Measurements from ENCODE around the gene HSD17B7.

HSD17B7 gene

DNA sequence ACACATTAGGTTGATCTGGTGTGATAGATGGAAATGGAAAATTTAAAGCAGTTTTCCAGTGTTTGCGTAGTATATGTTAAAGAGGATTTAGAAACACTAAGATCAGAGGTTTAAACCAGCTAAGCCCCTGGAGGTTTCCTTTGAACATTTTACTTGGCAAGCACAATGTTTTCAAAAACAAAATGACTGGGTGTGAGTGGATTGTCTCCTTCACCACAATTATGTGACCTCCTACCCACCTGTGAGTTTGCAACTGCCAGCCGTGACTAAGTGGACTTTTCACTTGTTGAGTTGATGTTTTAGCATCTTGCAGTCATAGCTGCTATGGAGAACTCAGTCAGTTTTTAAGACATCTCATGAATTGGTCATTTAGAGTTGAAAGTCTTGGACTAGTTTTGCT lies 65.8 kb downstream of the HSD17B7 start:
- DNase-seq (ENCODE audit: low read depth in 2 of 2, low spot score in 1 of 2), result no peak

DNA sequence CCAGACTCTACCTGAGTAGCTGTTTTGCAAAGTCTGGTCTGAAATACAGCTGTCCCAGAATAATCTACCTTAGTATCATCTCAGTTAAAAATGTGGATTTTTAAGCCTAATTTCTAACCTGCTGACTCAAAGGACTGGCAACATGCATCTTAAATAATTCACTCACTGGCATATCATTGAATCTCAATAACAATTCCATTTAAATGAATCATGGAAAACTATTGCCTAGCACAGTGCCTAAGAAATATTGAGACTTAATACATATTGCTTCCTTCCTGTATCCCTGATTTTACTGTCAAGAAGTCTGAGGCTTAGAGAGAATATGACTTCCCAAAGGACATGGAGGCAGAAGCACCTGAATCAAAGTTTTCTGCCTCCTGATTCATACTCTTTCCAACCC lies 67.3 kb downstream of the HSD17B7 start:
- DNase-seq (ENCODE audit: low read depth in 2 of 2, low spot score in 1 of 2), result no peak

DNA sequence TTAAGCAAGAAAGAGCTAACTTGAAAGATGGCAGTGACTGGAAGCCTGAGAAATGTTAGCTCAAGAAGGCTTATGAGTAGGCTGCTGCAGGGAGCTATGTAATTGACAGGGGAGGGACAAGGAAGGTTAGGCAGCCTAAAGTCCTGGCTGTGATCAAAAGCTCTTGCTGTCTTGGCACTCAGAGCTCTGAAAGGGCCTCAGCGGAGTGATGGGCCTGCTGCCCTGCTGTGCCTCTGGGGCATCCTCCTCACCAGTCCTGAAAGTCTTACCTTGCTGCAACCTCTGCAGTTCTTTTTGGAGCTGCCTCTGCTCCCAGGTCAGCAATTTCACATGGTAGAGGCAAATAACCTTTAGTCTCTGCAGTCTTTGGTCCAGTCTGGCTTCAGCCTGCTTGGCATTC lies 68.7 kb downstream of the HSD17B7 start:
- DNase-seq (ENCODE audit: low read depth in 2 of 2, low spot score in 1 of 2), result no peak

DNA sequence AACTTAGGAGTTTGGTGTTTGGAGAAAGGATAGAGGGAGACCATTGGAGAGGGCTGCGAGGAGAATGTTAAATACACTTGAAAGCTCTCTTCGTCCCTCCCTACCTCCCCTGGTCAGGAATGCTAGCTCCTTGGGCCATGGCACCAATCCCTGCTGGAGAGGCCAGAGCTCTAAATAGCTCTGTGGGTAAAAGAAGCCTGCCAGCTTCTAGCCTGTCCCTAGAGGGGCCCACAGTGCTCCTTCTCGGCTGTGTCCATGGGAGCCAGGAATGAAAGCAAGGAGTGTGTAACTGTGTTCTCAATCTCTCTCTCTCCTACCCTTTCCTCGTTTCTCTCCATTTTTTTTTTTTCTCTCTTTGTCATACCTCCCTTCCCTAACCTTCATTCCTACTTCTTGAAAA lies 70.6 kb downstream of the HSD17B7 start, which contains the start of gene CCDC190:
CCDC190 (minus strand) TSS at position 75 of the 400 bp plus-strand sequence. CDS start 1,529 bp downstream, outside the sequence.
- DNase-seq (ENCODE audit: low read depth in 2 of 2, low spot score in 1 of 2), result no peak

DNA sequence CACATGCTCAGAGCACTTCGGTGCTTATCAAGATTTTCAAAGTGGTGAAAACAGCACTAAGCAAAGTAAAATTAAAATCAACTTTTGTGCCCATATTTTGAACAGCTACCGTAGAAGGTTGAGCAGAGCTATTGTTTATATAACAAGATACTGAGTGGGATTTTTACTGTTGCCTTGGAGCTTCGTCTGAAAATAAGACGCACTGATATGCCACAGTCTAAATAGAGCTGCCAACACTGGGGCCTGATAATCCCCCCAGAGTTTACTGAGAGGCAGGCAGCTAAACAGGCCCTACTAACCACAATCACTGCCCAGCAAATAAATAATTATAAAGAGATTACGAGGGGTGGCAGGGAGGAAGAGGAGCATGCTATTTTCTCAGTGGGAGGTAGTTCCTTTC lies 71.1 kb downstream of the HSD17B7 start:
- DNase-seq (ENCODE audit: low read depth in 2 of 2, low spot score in 1 of 2), result no peak

Measured in stimulated activated CD8-positive, alpha-beta memory T cell treated with anti-CD3 and anti-CD28 coated beads, Interleukin-4, amount 100 ng/mL, for 4 hours (primary cell).